NB4 (cell line): ENCODE data around the gene SLC38A2.

Experiments
- CTCF ChIP-seq: IDR thresholded peaks from one replicate; pipeline ENCODE4 v1.5.1; 2012; ENCODE audit warnings: low read depth, low read length
- POLR2A ChIP-seq: IDR thresholded peaks from 2 replicates; pipeline ENCODE4 v1.6.1; 2011; ENCODE audit warnings: mild to moderate bottlenecking; ENCODE audit not compliant: insufficient read length; ENCODE audit errors: extremely low read depth
- TF ChIP-seq, protein P1 (sequence below): IDR thresholded peaks from 2 replicates; pipeline ENCODE4 v1.6.1; 2011; ENCODE audit warnings: low read depth, low read length

DNA sequence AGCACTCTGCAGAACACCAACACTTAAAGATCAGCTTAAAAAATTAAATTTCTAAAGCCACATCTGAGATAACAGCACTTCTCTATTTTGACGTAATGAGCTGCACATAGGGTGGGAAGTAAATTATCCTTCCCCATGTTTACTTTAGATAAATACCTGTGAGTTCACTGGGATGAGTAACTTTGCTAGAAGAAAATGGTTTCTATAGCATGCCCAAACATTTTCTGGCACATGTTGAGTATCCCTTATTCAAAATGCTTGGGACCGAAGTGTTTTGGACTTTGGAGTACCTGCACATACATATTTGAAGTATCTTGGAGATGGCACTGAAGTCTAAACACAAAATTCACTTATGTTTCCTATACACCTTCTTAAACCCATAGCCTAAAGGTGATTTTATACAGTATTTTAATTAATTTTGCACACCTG lies 6.6 kb downstream of the SLC38A2 start:
- TF ChIP-seq CTCF = no peak
- TF ChIP-seq POLR2A = no peak
- TF ChIP-seq, protein P1, sequence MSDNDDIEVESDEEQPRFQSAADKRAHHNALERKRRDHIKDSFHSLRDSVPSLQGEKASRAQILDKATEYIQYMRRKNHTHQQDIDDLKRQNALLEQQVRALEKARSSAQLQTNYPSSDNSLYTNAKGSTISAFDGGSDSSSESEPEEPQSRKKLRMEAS = no peak
